Neural cell (in vitro differentiated cells): ENCODE data around the gene NEK4.

Source experiments
- CTCF ChIP-seq: fragments of 450-650 bp; IDR thresholded peaks from 2 replicates; pipeline ENCODE4 v1.5.1; 2014; ENCODE audit warnings: antibody characterized with exemption, mild to moderate bottlenecking, moderate library complexity; ENCODE audit not compliant: poor library complexity, severe bottlenecking
- EZH2 ChIP-seq: fragments of 200-600, 300-800 bp; shearing (Covaris generic), sonication (generic); IDR thresholded peaks from 2 replicates; pipeline ENCODE4 v1.6.1; 2014; ENCODE audit warnings: antibody characterized with exemption, low read length, borderline replicate concordance, mild to moderate bottlenecking; ENCODE audit not compliant: insufficient read depth, poor library complexity, severe bottlenecking
- MXI1 ChIP-seq: fragments of 450-650 bp; conservative IDR thresholded peaks from 2 replicates; pipeline ENCODE4 v1.6.1; 2014; ENCODE audit warnings: antibody characterized with exemption, mild to moderate bottlenecking; ENCODE audit not compliant: poor library complexity, severe bottlenecking
- TF ChIP-seq, protein P1 (sequence below): IDR thresholded peaks from 2 replicates; pipeline ENCODE4 v1.6.1; 2012; ENCODE audit warnings: borderline replicate concordance

GRCh38 chr3:52754373-52754772, 16.4 kb downstream of the NEK4 start:
- no peak for TF ChIP-seq CTCF
- no peak for TF ChIP-seq MXI1
- TF ChIP-seq EZH2 = no peak
- TF ChIP-seq, protein P1, sequence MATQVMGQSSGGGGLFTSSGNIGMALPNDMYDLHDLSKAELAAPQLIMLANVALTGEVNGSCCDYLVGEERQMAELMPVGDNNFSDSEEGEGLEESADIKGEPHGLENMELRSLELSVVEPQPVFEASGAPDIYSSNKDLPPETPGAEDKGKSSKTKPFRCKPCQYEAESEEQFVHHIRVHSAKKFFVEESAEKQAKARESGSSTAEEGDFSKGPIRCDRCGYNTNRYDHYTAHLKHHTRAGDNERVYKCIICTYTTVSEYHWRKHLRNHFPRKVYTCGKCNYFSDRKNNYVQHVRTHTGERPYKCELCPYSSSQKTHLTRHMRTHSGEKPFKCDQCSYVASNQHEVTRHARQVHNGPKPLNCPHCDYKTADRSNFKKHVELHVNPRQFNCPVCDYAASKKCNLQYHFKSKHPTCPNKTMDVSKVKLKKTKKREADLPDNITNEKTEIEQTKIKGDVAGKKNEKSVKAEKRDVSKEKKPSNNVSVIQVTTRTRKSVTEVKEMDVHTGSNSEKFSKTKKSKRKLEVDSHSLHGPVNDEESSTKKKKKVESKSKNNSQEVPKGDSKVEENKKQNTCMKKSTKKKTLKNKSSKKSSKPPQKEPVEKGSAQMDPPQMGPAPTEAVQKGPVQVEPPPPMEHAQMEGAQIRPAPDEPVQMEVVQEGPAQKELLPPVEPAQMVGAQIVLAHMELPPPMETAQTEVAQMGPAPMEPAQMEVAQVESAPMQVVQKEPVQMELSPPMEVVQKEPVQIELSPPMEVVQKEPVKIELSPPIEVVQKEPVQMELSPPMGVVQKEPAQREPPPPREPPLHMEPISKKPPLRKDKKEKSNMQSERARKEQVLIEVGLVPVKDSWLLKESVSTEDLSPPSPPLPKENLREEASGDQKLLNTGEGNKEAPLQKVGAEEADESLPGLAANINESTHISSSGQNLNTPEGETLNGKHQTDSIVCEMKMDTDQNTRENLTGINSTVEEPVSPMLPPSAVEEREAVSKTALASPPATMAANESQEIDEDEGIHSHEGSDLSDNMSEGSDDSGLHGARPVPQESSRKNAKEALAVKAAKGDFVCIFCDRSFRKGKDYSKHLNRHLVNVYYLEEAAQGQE = no peak
